Measurements from ENCODE around the gene MAML3. TPM values are rescaled to one million over a fixed set of nuclear protein-coding genes. Genes with fewer than 3 reads are reported as not detected.

The MAML3 gene
- total RNA-seq, 1 donor: 4.4 TPM

- H3K9me3 ChIP-seq (ENCODE audit: low read depth, low read length): no peaks in the 10 kb centered on the region
- H3K4me1 ChIP-seq (ENCODE audit: insufficient read depth, low read length): peaks cover 3% of the 10 kb centered on the region
- H3K27me3 ChIP-seq (ENCODE audit: insufficient read depth, low read length): no peaks in the 10 kb centered on the region
- no peak overlapping the region for H3K4me3 ChIP-seq (ENCODE audit: low read length)
Measured at GRCh38 chr4:139938414-139938813, 215.6 kb downstream of the MAML3 start.

GRCh38 chr4:139935911-139936310 lies 218.1 kb downstream of the MAML3 start:
- Histone ChIP-seq H3K27me3 (ENCODE audit: insufficient read depth, low read length) (no peaks in the 10 kb centered on the region), H3K4me3 (ENCODE audit: low read length) (no peak overlapping the region), H3K4me1 (ENCODE audit: insufficient read depth, low read length) (peaks cover 5% of the 10 kb centered on the region), H3K9me3 (ENCODE audit: low read depth, low read length) (no peaks in the 10 kb centered on the region)

GRCh38 chr4:139934708-139935195 lies 219.2 kb downstream of the MAML3 start:
- no peak overlapping the region for H3K4me3 ChIP-seq (ENCODE audit: low read length)
- no peaks in the 10 kb centered on the region for H3K27me3 ChIP-seq (ENCODE audit: insufficient read depth, low read length)
- peaks cover 5% of the 10 kb centered on the region for H3K4me1 ChIP-seq (ENCODE audit: insufficient read depth, low read length)
- no peaks in the 10 kb centered on the region for H3K9me3 ChIP-seq (ENCODE audit: low read depth, low read length)

- H3K4me1 ChIP-seq (ENCODE audit: insufficient read depth, low read length): peaks cover 5% of the 10 kb centered on the region
- no peaks in the 10 kb centered on the region for H3K27me3 ChIP-seq (ENCODE audit: insufficient read depth, low read length)
- H3K9me3 ChIP-seq (ENCODE audit: low read depth, low read length): no peaks in the 10 kb centered on the region
- H3K4me3 ChIP-seq (ENCODE audit: low read length): no peak overlapping the region
Measured at GRCh38 chr4:139934057-139934707, 219.8 kb downstream of the MAML3 start.

- Histone ChIP-seq H3K27me3 (ENCODE audit: insufficient read depth, low read length) (no peaks in the 10 kb centered on the region), H3K4me3 (ENCODE audit: low read length) (no peak overlapping the region), H3K4me1 (ENCODE audit: insufficient read depth, low read length) (peaks cover 5% of the 10 kb centered on the region), H3K9me3 (ENCODE audit: low read depth, low read length) (no peaks in the 10 kb centered on the region)
Measured at GRCh38 chr4:139933541-139933940, 220.4 kb downstream of the MAML3 start.

GRCh38 chr4:139933104-139933503 lies 220.9 kb downstream of the MAML3 start:
- Histone ChIP-seq H3K9me3 (ENCODE audit: low read depth, low read length) (no peaks in the 10 kb centered on the region), H3K27me3 (ENCODE audit: insufficient read depth, low read length) (no peaks in the 10 kb centered on the region), H3K4me3 (ENCODE audit: low read length) (no peak overlapping the region), H3K4me1 (ENCODE audit: insufficient read depth, low read length) (peaks cover 5% of the 10 kb centered on the region)

- Histone ChIP-seq H3K4me3 (ENCODE audit: low read length) (no peak overlapping the region), H3K9me3 (ENCODE audit: low read depth, low read length) (no peaks in the 10 kb centered on the region), H3K4me1 (ENCODE audit: insufficient read depth, low read length) (no peaks in the 10 kb centered on the region), H3K27me3 (ENCODE audit: insufficient read depth, low read length) (no peaks in the 10 kb centered on the region)
Measured at GRCh38 chr4:139924782-139925181, 229.2 kb downstream of the MAML3 start.

GRCh38 chr4:139922406-139923024 lies 231.5 kb downstream of the MAML3 start:
- Histone ChIP-seq H3K27me3 (ENCODE audit: insufficient read depth, low read length) (no peaks in the 10 kb centered on the region), H3K4me1 (ENCODE audit: insufficient read depth, low read length) (no peaks in the 10 kb centered on the region), H3K4me3 (ENCODE audit: low read length) (no peak overlapping the region)

GRCh38 chr4:139921429-139922184 lies 232.4 kb downstream of the MAML3 start:
- Histone ChIP-seq H3K27me3 (ENCODE audit: insufficient read depth, low read length) (no peaks in the 10 kb centered on the region), H3K4me3 (ENCODE audit: low read length) (no peak overlapping the region), H3K9me3 (ENCODE audit: low read depth, low read length) (no peaks in the 10 kb centered on the region), H3K4me1 (ENCODE audit: insufficient read depth, low read length) (no peaks in the 10 kb centered on the region)

More at GRCh38 chr4:139922406-139923024, 231.5 kb downstream of the MAML3 start:
- H3K9me3 ChIP-seq (ENCODE audit: low read depth, low read length): no peaks in the 10 kb centered on the region

- H3K9me3 ChIP-seq (ENCODE audit: low read depth, low read length): no peaks in the 10 kb centered on the region
- H3K4me3 ChIP-seq (ENCODE audit: low read length): no peak overlapping the region
- no peaks in the 10 kb centered on the region for H3K27me3 ChIP-seq (ENCODE audit: insufficient read depth, low read length)
- H3K4me1 ChIP-seq (ENCODE audit: insufficient read depth, low read length): no peaks in the 10 kb centered on the region
Measured at GRCh38 chr4:139920486-139921002, 233.4 kb downstream of the MAML3 start.

- Histone ChIP-seq H3K4me3 (ENCODE audit: low read length) (no peak overlapping the region), H3K27me3 (ENCODE audit: insufficient read depth, low read length) (no peaks in the 10 kb centered on the region), H3K9me3 (ENCODE audit: low read depth, low read length) (no peaks in the 10 kb centered on the region), H3K4me1 (ENCODE audit: insufficient read depth, low read length) (no peaks in the 10 kb centered on the region)
Measured at GRCh38 chr4:139919521-139919920, 234.5 kb downstream of the MAML3 start.

- H3K9me3 ChIP-seq (ENCODE audit: low read depth, low read length): no peaks in the 10 kb centered on the region
- no peaks in the 10 kb centered on the region for H3K4me1 ChIP-seq (ENCODE audit: insufficient read depth, low read length)
- no peak overlapping the region for H3K4me3 ChIP-seq (ENCODE audit: low read length)
- no peaks in the 10 kb centered on the region for H3K27me3 ChIP-seq (ENCODE audit: insufficient read depth, low read length)
Measured at GRCh38 chr4:139919004-139919403, 235.0 kb downstream of the MAML3 start.

- Histone ChIP-seq H3K27me3 (ENCODE audit: insufficient read depth, low read length) (no peaks in the 10 kb centered on the region), H3K4me1 (ENCODE audit: insufficient read depth, low read length) (no peaks in the 10 kb centered on the region), H3K4me3 (ENCODE audit: low read length) (no peak overlapping the region), H3K9me3 (ENCODE audit: low read depth, low read length) (no peaks in the 10 kb centered on the region)
Measured at GRCh38 chr4:139918591-139918990, 235.4 kb downstream of the MAML3 start.

- Histone ChIP-seq H3K4me1 (ENCODE audit: insufficient read depth, low read length) (no peaks in the 10 kb centered on the region), H3K27me3 (ENCODE audit: insufficient read depth, low read length) (no peaks in the 10 kb centered on the region), H3K4me3 (ENCODE audit: low read length) (no peak overlapping the region), H3K9me3 (ENCODE audit: low read depth, low read length) (no peaks in the 10 kb centered on the region)
Measured at GRCh38 chr4:139917896-139918295, 236.1 kb downstream of the MAML3 start.

- H3K4me1 ChIP-seq (ENCODE audit: insufficient read depth, low read length): no peaks in the 10 kb centered on the region
- no peak overlapping the region for H3K4me3 ChIP-seq (ENCODE audit: low read length)
- H3K27me3 ChIP-seq (ENCODE audit: insufficient read depth, low read length): no peaks in the 10 kb centered on the region
- H3K9me3 ChIP-seq (ENCODE audit: low read depth, low read length): no peaks in the 10 kb centered on the region
Measured at GRCh38 chr4:139916041-139916440, 237.9 kb downstream of the MAML3 start.

Measured in mononuclear cell (primary cell).